Measurements from ENCODE around the gene AK4. TPM values are rescaled to one million over a fixed set of nuclear protein-coding genes. Genes with fewer than 3 reads are reported as not detected.

Gene AK4
- total RNA-seq, 1 donor from 2014 or later: 39.7 TPM

GRCh38 chr1:65211331-65211730, 63.3 kb downstream of the AK4 start:
- Mint-ChIP-seq H3K9me3 (ENCODE audit: unreplicated experiment) (no peaks in the 10 kb centered on the region), H3K27me3 (ENCODE audit: unreplicated experiment) (peaks cover 2% of the 10 kb centered on the region), H3K4me3 (ENCODE audit: unreplicated experiment) (no peak overlapping the region), H3K27ac (ENCODE audit: unreplicated experiment) (no peak overlapping the region), H3K4me1 (ENCODE audit: unreplicated experiment) (peaks cover 2% of the 10 kb centered on the region), H3K36me3 (ENCODE audit: low read depth, unreplicated experiment) (peaks cover 4% of the 10 kb centered on the region)
- TF ChIP-seq, protein P1, sequence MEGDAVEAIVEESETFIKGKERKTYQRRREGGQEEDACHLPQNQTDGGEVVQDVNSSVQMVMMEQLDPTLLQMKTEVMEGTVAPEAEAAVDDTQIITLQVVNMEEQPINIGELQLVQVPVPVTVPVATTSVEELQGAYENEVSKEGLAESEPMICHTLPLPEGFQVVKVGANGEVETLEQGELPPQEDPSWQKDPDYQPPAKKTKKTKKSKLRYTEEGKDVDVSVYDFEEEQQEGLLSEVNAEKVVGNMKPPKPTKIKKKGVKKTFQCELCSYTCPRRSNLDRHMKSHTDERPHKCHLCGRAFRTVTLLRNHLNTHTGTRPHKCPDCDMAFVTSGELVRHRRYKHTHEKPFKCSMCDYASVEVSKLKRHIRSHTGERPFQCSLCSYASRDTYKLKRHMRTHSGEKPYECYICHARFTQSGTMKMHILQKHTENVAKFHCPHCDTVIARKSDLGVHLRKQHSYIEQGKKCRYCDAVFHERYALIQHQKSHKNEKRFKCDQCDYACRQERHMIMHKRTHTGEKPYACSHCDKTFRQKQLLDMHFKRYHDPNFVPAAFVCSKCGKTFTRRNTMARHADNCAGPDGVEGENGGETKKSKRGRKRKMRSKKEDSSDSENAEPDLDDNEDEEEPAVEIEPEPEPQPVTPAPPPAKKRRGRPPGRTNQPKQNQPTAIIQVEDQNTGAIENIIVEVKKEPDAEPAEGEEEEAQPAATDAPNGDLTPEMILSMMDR (IDR thresholded peaks at IDR 0.05; ENCODE audit: unreplicated experiment): no peak
- DNase-seq (ENCODE audit: low spot score): no peak

- Mint-ChIP-seq H3K27me3 (ENCODE audit: unreplicated experiment) (peaks cover 2% of the 10 kb centered on the region), H3K9me3 (ENCODE audit: unreplicated experiment) (no peaks in the 10 kb centered on the region), H3K36me3 (ENCODE audit: low read depth, unreplicated experiment) (peaks cover 4% of the 10 kb centered on the region), H3K4me3 (ENCODE audit: unreplicated experiment) (no peak overlapping the region), H3K4me1 (ENCODE audit: unreplicated experiment) (no peaks in the 10 kb centered on the region), H3K27ac (ENCODE audit: unreplicated experiment) (no peak overlapping the region)
- TF ChIP-seq, protein P1 (IDR thresholded peaks at IDR 0.05; ENCODE audit: unreplicated experiment): no peak
- no peak for DNase-seq (ENCODE audit: low spot score)
These were observed 65.4 kb downstream of the AK4 start for GRCh38 chr1:65213271-65214023.

GRCh38 chr1:65214340-65215027, 66.5 kb downstream of the AK4 start:
- Mint-ChIP-seq H3K4me1 (ENCODE audit: unreplicated experiment) (no peaks in the 10 kb centered on the region), H3K27me3 (ENCODE audit: unreplicated experiment) (peaks cover 2% of the 10 kb centered on the region), H3K27ac (ENCODE audit: unreplicated experiment) (no peak overlapping the region), H3K9me3 (ENCODE audit: unreplicated experiment) (no peaks in the 10 kb centered on the region), H3K36me3 (ENCODE audit: low read depth, unreplicated experiment) (peaks cover 4% of the 10 kb centered on the region), H3K4me3 (ENCODE audit: unreplicated experiment) (no peak overlapping the region)
- TF ChIP-seq, protein P1 (IDR thresholded peaks at IDR 0.05; ENCODE audit: unreplicated experiment): no peak
- no peak for DNase-seq (ENCODE audit: low spot score)

DNA sequence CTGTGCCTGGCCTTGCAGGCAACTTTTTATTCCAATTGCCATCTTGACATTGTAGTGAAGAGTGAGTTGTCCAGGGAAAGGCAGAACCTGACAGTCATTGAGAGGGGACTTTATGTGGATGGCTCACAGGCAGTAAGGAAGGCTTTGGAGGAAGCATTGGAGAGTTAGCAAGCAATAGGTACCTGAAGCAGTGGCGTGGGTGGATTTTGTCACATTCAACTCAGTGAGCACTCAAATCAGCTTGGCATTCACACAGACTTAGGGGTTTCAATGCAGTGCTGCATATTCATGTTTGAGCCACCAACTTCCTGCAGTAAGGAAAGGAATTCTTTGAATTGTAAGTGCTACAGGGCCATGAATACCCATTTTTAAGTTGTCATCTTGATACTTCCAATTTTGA, 69.0 kb downstream of the AK4 start:
- Mint-ChIP-seq H3K36me3 (ENCODE audit: low read depth, unreplicated experiment) (no peaks in the 10 kb centered on the region), H3K9me3 (ENCODE audit: unreplicated experiment) (no peaks in the 10 kb centered on the region), H3K4me1 (ENCODE audit: unreplicated experiment) (no peaks in the 10 kb centered on the region), H3K27ac (ENCODE audit: unreplicated experiment) (no peak overlapping the region), H3K27me3 (ENCODE audit: unreplicated experiment) (no peaks in the 10 kb centered on the region), H3K4me3 (ENCODE audit: unreplicated experiment) (no peak overlapping the region)
- no peak for DNase-seq (ENCODE audit: low spot score)
- TF ChIP-seq, protein P1 (IDR thresholded peaks at IDR 0.05; ENCODE audit: unreplicated experiment): no peak

Measured in endothelial cell (in vitro differentiated cells).